A549 (cell line): ENCODE results near the gene PRPSAP1. TPM values are rescaled to one million over a fixed set of nuclear protein-coding genes. Genes with fewer than 3 reads are reported as not detected.
A peak's percentile ranks its signal among the peaks of the same experiment; 100 is the strongest.

ENCODE experiments used
- ATAC-seq, 2 experiments: fragments of 200-7000 bp in 1 of 2; fragments of >200 bp in 1 of 2; cut with Nextera tagmentation in 1 of 2; cut with Tn5 transposase in 1 of 2; 3 replicates each; pipeline versions ENCODE4 v1.8.0 to v1.9.1; 2018 to 2020; ENCODE audit warnings: mild to moderate bottlenecking in 1 of 2, moderate library complexity in 1 of 2
- CTCF ChIA-PET: fragments of 300-600 bp; sonication (Branson Sonifier 250); formaldehyde crosslinking; extraction: SDS; loops from one replicate; lab custom pipeline; 2021; ENCODE audit warnings: antibody characterized with exemption, inconsistent platforms; lab: Yijun Ruan, JAX
- POLR2A ChIA-PET: fragments of 350-600 bp; formaldehyde crosslinking; extraction: SDS; loops from one replicate; lab custom pipeline; 2021; ENCODE audit warnings: antibody characterized with exemption, inconsistent platforms; lab: Yijun Ruan, JAX
- DNase-seq, 2 experiments: peaks; one replicate each; pipeline versions ENCODE4 v3.0.0 to v3.0.0-alpha.2; 2011 to 2016; ENCODE audit warnings: low read depth in 1 of 2, low spot score in 1 of 2
- FAIRE-seq: peaks from 2 replicates; lab custom pipeline; 2011; peaks lifted over from hg19 to GRCh38; lab: Jason Lieb, UNC
- H3K27ac ChIP-seq, 2 experiments: fragments of >200 bp; sonication (Bioruptor Twin); formaldehyde crosslinking; 3 replicates each; pipeline ENCODE4 v1.5.1; 2016 to 2017
- H3K4me1 ChIP-seq: fragments of >200 bp; sonication (Bioruptor Twin); formaldehyde crosslinking; 3 replicates; pipeline ENCODE4 v1.6.1; 2016
- H3K4me2 ChIP-seq: fragments of >200 bp; sonication (Bioruptor Twin); formaldehyde crosslinking; 3 replicates; pipeline ENCODE4 v1.6.1; 2016
- H3K4me3 ChIP-seq: fragments of >200 bp; sonication (Bioruptor Twin); formaldehyde crosslinking; 3 replicates; pipeline ENCODE4 v1.5.1; 2016
- H3K9me3 ChIP-seq: fragments of >200 bp; sonication (Bioruptor Twin); formaldehyde crosslinking; 3 replicates; pipeline ENCODE4 v1.6.1; 2016
- BHLHE40 ChIP-seq: IDR thresholded peaks from 2 replicates; pipeline ENCODE4 v1.6.1; 2012; ENCODE audit warnings: low read depth, low read length, inconsistent platforms
- CBX8 ChIP-seq: fragments of 200-600 bp; sonication (generic); IDR thresholded peaks from 2 replicates; pipeline ENCODE4 v1.6.1; 2016
- EHMT2 ChIP-seq: fragments of 200-600 bp; sonication (generic); IDR thresholded peaks from 2 replicates; pipeline ENCODE4 v1.6.1; 2016; ENCODE audit warnings: antibody characterized with exemption, low read depth, mild to moderate bottlenecking, moderate library complexity
- EP300 ChIP-seq, 2 experiments: fragments of >200 bp; sonication (Bioruptor Twin); formaldehyde crosslinking; IDR thresholded peaks; 2 replicates in 1 of 2; 3 replicates in 1 of 2; pipeline ENCODE4 v1.6.1; 2016 to 2017
- ESRRA ChIP-seq: fragments of 150-350 bp; IDR thresholded peaks from 2 replicates; pipeline ENCODE4 v1.6.1; 2014; ENCODE audit warnings: mild to moderate bottlenecking, low read length, borderline replicate concordance
- FOSL2 ChIP-seq, 2 experiments: fragments of 450-650 bp in 1 of 2; fragments of >200 bp in 1 of 2; sonication (Bioruptor Twin) in 1 of 2; formaldehyde crosslinking; IDR thresholded peaks; 2 replicates each; pipeline versions ENCODE4 v1.5.0 to v1.6.1; 2016 to 2020; ENCODE audit warnings: mild to moderate bottlenecking in 1 of 2, moderate library complexity in 1 of 2
- GATA3 ChIP-seq: IDR thresholded peaks from 2 replicates; pipeline ENCODE4 v1.6.1; 2012; ENCODE audit warnings: borderline replicate concordance
- HDAC2 ChIP-seq: fragments of 200-600 bp; sonication (generic); IDR thresholded peaks from 2 replicates; pipeline ENCODE4 v1.6.1; 2016
- HEYL ChIP-seq: fragments of 250-450 bp; sonication (Bioruptor Pico); IDR thresholded peaks from 2 replicates; pipeline ENCODE4 v1.8.0; 2021; ENCODE audit warnings: mild to moderate bottlenecking, moderate library complexity
- HOXA7 ChIP-seq: fragments of 250-450 bp; sonication (Bioruptor Pico); IDR thresholded peaks from 2 replicates; pipeline ENCODE4 v1.5.0; 2020; ENCODE audit warnings: mild to moderate bottlenecking, moderate library complexity
- HOXB5 ChIP-seq: fragments of 250-450 bp; sonication (Bioruptor Pico); IDR thresholded peaks from 2 replicates; pipeline ENCODE4 v1.5.0; 2020; ENCODE audit warnings: mild to moderate bottlenecking, moderate library complexity
- JUNB ChIP-seq: fragments of >200 bp; sonication (Bioruptor Twin); formaldehyde crosslinking; IDR thresholded peaks from 2 replicates; pipeline ENCODE4 v1.6.1; 2016
- KDM1A ChIP-seq: fragments of 200-600 bp; sonication (generic); IDR thresholded peaks from 2 replicates; pipeline ENCODE4 v1.6.1; 2016; ENCODE audit warnings: low read depth, mild to moderate bottlenecking
- KDM5A ChIP-seq: fragments of 200-600 bp; sonication (generic); IDR thresholded peaks from 2 replicates; pipeline ENCODE4 v1.6.1; 2016; ENCODE audit warnings: antibody characterized with exemption, mild to moderate bottlenecking
- MAZ ChIP-seq: fragments of 150-350 bp; IDR thresholded peaks from 2 replicates; pipeline ENCODE4 v1.6.1; 2014; ENCODE audit warnings: antibody characterized with exemption, low read depth, low read length, borderline replicate concordance
- MYC ChIP-seq: IDR thresholded peaks from 2 replicates; pipeline ENCODE4 v1.6.1; 2012; ENCODE audit warnings: mild to moderate bottlenecking, inconsistent platforms, low read length, improper control_type of control experiment, borderline replicate concordance
- NR3C1 ChIP-seq: fragments of >200 bp; sonication (Bioruptor Twin); formaldehyde crosslinking; IDR thresholded peaks from 3 replicates; pipeline ENCODE4 v1.6.1; 2017
- PHF8 ChIP-seq: fragments of 200-600 bp; sonication (generic); IDR thresholded peaks from 2 replicates; pipeline ENCODE4 v1.6.1; 2016; ENCODE audit warnings: low read depth, mild to moderate bottlenecking, antibody characterized with exemption, moderate library complexity, borderline replicate concordance
- POLR2A ChIP-seq: IDR thresholded peaks from 2 replicates; pipeline ENCODE4 v1.6.1; 2012; ENCODE audit warnings: mild to moderate bottlenecking, low read length
- RARB ChIP-seq: fragments of 250-450 bp; sonication (Bioruptor Pico); IDR thresholded peaks from 2 replicates; pipeline ENCODE4 v1.8.0; 2021; ENCODE audit warnings: mild to moderate bottlenecking, moderate library complexity
- RCOR1 ChIP-seq: fragments of 150-350 bp; IDR thresholded peaks from 2 replicates; pipeline ENCODE4 v1.6.1; 2014; ENCODE audit warnings: antibody characterized with exemption, low read length, low read depth
- RNF2 ChIP-seq: fragments of 200-600 bp; sonication (generic); IDR thresholded peaks from 2 replicates; pipeline ENCODE4 v1.6.1; 2016; ENCODE audit warnings: low read depth, mild to moderate bottlenecking, antibody characterized with exemption, moderate library complexity, borderline replicate concordance
- TP53 ChIP-seq: fragments of 250-450 bp; sonication (Bioruptor Pico); IDR thresholded peaks from 2 replicates; pipeline ENCODE4 v1.5.0; 2021; ENCODE audit warnings: mild to moderate bottlenecking, moderate library complexity
- ZC3H11A ChIP-seq: fragments of 450-650 bp; IDR thresholded peaks from 2 replicates; pipeline ENCODE4 v1.6.1; 2014; ENCODE audit warnings: antibody characterized with exemption, mild to moderate bottlenecking
- WGBS: methylation state at CpG from one replicate; pipeline ENCODE4 v1.1.6; 2017; ENCODE audit errors: missing lambda C conversion rate; 5-methylcytosine and 5-hydroxymethylcytosine counted together
- polyA plus RNA-seq, 4 experiments: library from polyadenylated mRNA; depleted of rRNA in 3 of 4; stranded (reverse); fragments of >200 nt; fragmentation: RNase III in 1 of 4; extraction: RNeasy Plus Mini Kit Qiagen cat#74134 plus additional on column Dnase treatment in 1 of 4; gene quantifications; 2 replicates in 3 of 4; 3 replicates in 1 of 4; pipeline ENCODE4 v1.2.3, GENCODE V29; 2011 to 2017
- TF ChIP-seq, protein P1 (sequence below): fragments of 200-600 bp; sonication (generic); IDR thresholded peaks from 2 replicates; pipeline ENCODE4 v1.6.1; 2016; ENCODE audit warnings: antibody characterized with exemption, mild to moderate bottlenecking, moderate library complexity
- TF ChIP-seq, protein P2 (sequence below): IDR thresholded peaks from 2 replicates; pipeline ENCODE4 v1.6.1; 2012
- TF ChIP-seq, protein P3 (sequence below): fragments of >200 bp; sonication (Bioruptor Twin); formaldehyde crosslinking; IDR thresholded peaks from 3 replicates; pipeline ENCODE4 v1.6.1; 2016
- TF ChIP-seq, protein P4 (sequence below): IDR thresholded peaks from 2 replicates; pipeline ENCODE4 v1.6.1; 2012; ENCODE audit warnings: low read depth, borderline replicate concordance
- TF ChIP-seq, protein P5 (sequence below): fragments of >200 bp; sonication (Bioruptor Twin); formaldehyde crosslinking; IDR thresholded peaks from 2 replicates; pipeline ENCODE4 v1.6.1; 2016
- TF ChIP-seq, protein P6 (sequence below): fragments of >200 bp; sonication (Bioruptor Twin); formaldehyde crosslinking; IDR thresholded peaks from 3 replicates; pipeline ENCODE4 v1.5.1; 2016

Gene PRPSAP1
- polyA plus RNA-seq, 2 of the 4 experiments (the other 2 are of a cell fraction), result 63.3 to 80.9 TPM

DNA sequence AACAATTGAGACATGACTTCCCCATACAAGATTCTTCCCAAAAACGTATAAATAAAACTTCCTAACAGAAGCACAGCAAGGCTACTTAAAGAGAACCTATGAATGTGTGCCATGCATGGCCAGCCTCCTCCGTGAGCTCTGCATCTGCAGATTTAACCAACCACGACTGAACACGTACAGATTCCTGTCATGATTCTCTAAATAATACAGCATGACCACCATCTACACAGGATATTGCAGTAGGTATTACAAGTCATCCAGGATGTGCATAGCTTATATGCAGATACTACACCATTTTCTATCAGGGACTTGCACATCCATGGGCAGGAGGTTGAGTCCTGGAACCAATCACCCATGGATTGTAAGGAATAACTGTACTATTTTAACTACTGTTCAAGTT lies 44.3 kb downstream of the PRPSAP1 start:
- POLR2A ChIA-PET, result no interaction called here
- no peak for DNase-seq
- 82% methylated on average over 4 of the region's 4 CpGs for whole genome bisulfite sequencing
- TF ChIP-seq BHLHE40 (no peak), HEYL (CRISPR knock-in tag) (no peak), RNF2 (no peak), FOSL2 (IDR thresholded peaks at IDR 0.05) (no peak), FOSL2 (CRISPR knock-in tag; IDR thresholded peaks at IDR 0.05) (no peak), MYC (no peak), KDM1A (no peak), RCOR1 (no peak), PHF8 (no peak), ZC3H11A (no peak), HDAC2 (no peak), KDM5A (no peak), CBX8 (no peak), EP300 (IDR thresholded peaks at IDR 0.05) (no peak), EHMT2 (no peak), GATA3 (no peak), MAZ (no peak)
- TF ChIP-seq, protein P1, sequence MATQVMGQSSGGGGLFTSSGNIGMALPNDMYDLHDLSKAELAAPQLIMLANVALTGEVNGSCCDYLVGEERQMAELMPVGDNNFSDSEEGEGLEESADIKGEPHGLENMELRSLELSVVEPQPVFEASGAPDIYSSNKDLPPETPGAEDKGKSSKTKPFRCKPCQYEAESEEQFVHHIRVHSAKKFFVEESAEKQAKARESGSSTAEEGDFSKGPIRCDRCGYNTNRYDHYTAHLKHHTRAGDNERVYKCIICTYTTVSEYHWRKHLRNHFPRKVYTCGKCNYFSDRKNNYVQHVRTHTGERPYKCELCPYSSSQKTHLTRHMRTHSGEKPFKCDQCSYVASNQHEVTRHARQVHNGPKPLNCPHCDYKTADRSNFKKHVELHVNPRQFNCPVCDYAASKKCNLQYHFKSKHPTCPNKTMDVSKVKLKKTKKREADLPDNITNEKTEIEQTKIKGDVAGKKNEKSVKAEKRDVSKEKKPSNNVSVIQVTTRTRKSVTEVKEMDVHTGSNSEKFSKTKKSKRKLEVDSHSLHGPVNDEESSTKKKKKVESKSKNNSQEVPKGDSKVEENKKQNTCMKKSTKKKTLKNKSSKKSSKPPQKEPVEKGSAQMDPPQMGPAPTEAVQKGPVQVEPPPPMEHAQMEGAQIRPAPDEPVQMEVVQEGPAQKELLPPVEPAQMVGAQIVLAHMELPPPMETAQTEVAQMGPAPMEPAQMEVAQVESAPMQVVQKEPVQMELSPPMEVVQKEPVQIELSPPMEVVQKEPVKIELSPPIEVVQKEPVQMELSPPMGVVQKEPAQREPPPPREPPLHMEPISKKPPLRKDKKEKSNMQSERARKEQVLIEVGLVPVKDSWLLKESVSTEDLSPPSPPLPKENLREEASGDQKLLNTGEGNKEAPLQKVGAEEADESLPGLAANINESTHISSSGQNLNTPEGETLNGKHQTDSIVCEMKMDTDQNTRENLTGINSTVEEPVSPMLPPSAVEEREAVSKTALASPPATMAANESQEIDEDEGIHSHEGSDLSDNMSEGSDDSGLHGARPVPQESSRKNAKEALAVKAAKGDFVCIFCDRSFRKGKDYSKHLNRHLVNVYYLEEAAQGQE, result no peak
- TF ChIP-seq, protein P2, sequence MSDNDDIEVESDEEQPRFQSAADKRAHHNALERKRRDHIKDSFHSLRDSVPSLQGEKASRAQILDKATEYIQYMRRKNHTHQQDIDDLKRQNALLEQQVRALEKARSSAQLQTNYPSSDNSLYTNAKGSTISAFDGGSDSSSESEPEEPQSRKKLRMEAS, result no peak
- TF ChIP-seq, protein P3, sequence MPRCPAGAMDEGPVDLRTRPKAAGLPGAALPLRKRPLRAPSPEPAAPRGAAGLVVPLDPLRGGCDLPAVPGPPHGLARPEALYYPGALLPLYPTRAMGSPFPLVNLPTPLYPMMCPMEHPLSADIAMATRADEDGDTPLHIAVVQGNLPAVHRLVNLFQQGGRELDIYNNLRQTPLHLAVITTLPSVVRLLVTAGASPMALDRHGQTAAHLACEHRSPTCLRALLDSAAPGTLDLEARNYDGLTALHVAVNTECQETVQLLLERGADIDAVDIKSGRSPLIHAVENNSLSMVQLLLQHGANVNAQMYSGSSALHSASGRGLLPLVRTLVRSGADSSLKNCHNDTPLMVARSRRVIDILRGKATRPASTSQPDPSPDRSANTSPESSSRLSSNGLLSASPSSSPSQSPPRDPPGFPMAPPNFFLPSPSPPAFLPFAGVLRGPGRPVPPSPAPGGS, result no peak
- TF ChIP-seq, protein P4, sequence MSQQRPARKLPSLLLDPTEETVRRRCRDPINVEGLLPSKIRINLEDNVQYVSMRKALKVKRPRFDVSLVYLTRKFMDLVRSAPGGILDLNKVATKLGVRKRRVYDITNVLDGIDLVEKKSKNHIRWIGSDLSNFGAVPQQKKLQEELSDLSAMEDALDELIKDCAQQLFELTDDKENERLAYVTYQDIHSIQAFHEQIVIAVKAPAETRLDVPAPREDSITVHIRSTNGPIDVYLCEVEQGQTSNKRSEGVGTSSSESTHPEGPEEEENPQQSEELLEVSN, result no peak
- TF ChIP-seq, all 56 proteins: peak for 0
- H3K4me2 ChIP-seq, result no peak overlapping the region
- no peaks in the 10 kb centered on the region for H3K9me3 ChIP-seq
- FAIRE-seq, result peak; percentile 23
- H3K4me3 ChIP-seq, result no peak overlapping the region
- H3K27ac ChIP-seq, result no peak overlapping the region
- no peaks in the 10 kb centered on the region for H3K4me1 ChIP-seq
- ATAC-seq, result no peak
- CTCF ChIA-PET, result interaction anchor here (1.0 to 19.0 kb wide), 10 partner anchors 8 to 196 kb away, joined by 3 to 285 read pairs (median 5); partner anchors contain the start of gene SPHK1

DNA sequence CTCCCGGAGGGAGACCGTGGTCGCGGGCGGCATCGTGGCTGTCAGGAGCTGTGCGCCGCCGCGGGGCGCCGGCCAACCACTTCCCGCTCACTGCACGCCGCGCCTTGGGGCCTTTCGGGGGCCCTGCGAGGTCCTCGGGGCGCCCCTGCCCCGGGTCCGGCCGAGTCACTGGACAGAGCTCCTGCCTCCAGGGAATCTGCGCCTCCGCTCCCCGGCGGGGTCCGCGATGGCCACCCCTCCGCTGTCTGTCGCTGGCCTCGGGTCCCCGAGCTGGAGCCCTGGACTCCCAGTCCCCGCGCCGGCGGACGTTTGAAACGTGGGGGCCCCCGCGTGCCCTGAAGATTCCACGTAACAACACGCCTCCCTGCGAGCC lies 45.8 kb downstream of the PRPSAP1 start, which contains the start of gene QRICH2:
QRICH2 (minus strand) TSS at position 311 of the 373 bp plus-strand sequence; CDS start at position 33, 278 bp downstream.
- TF ChIP-seq RCOR1 (no peak), TP53 (CRISPR knock-in tag) (no peak), ESRRA (no peak), HOXB5 (CRISPR knock-in tag) (no peak), RARB (CRISPR knock-in tag) (no peak), POLR2A (no peak), ZC3H11A (no peak), NR3C1 (no peak), HOXA7 (no peak), JUNB (no peak), FOSL2 (IDR thresholded peaks at IDR 0.05) (no peak), FOSL2 (CRISPR knock-in tag; IDR thresholded peaks at IDR 0.05) (no peak), HDAC2 (no peak), MAZ (no peak)
- TF ChIP-seq, protein P3, result no peak
- TF ChIP-seq, protein P5, sequence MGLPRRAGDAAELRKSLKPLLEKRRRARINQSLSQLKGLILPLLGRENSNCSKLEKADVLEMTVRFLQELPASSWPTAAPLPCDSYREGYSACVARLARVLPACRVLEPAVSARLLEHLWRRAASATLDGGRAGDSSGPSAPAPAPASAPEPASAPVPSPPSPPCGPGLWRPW, result no peak
- TF ChIP-seq, protein P6, sequence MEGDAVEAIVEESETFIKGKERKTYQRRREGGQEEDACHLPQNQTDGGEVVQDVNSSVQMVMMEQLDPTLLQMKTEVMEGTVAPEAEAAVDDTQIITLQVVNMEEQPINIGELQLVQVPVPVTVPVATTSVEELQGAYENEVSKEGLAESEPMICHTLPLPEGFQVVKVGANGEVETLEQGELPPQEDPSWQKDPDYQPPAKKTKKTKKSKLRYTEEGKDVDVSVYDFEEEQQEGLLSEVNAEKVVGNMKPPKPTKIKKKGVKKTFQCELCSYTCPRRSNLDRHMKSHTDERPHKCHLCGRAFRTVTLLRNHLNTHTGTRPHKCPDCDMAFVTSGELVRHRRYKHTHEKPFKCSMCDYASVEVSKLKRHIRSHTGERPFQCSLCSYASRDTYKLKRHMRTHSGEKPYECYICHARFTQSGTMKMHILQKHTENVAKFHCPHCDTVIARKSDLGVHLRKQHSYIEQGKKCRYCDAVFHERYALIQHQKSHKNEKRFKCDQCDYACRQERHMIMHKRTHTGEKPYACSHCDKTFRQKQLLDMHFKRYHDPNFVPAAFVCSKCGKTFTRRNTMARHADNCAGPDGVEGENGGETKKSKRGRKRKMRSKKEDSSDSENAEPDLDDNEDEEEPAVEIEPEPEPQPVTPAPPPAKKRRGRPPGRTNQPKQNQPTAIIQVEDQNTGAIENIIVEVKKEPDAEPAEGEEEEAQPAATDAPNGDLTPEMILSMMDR, result no peak
- Histone ChIP-seq H3K4me3 (no peak within 1 kb of the TSS), H3K4me1 (no peaks in the 10 kb centered on the region), H3K4me2 (no peak within 1 kb of the TSS), H3K27ac (no peak within 1 kb of the TSS), H3K9me3 (no peaks in the 10 kb centered on the region)
- ChIA-PET POLR2A (no interaction called here), CTCF (interaction anchor here (1.0 to 19.0 kb wide), 13 partner anchors 9 to 198 kb away, joined by 3 to 285 read pairs (median 7); partner anchors contain the start of genes PRPSAP1 and SPHK1)
- no peak for ATAC-seq
- DNase-seq, result no peak
- no peak for FAIRE-seq
- 97% methylated on average over 43 of the region's 44 CpGs for WGBS
